ENCODE results near the gene CRIP3. TPM values are rescaled to one million over a fixed set of nuclear protein-coding genes. Genes with fewer than 3 reads are reported as not detected.

The CRIP3 gene
- total RNA-seq, 1 experiment from 2014 or later = 16.9 TPM

DNA sequence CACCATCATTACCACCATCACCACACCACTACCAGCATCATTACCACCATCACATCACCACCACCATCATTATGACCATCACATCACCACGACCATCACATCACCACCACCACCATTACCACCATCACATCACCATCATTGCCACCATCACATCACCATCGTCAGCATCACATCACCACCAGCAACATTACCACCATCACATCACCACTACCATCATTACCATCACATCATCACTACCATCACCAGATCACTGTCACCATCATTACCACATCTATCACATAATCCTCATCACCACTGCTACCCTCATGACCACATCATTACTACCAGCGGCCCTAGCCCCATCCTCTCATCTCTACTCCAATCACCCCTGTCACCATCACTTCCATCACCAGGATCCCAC is 14.1 kb downstream of the CRIP3 start:
- Histone ChIP-seq H3K27ac (ENCODE audit: insufficient read length, low read depth, low read length) (no peak overlapping the region), H3K23me2 (ENCODE audit: insufficient read length, low read depth, low read length, poor library complexity, severe bottlenecking) (no peaks in the 10 kb centered on the region), H2BK5ac (ENCODE audit: insufficient read length, low read length) (no peak overlapping the region), H3K79me2 (ENCODE audit: insufficient read depth, low read length) (no peaks in the 10 kb centered on the region), H2AFZ (ENCODE audit: low read length) (no peak overlapping the region), H3T11ph (ENCODE audit: low read length) (no peak overlapping the region), H4K5ac (ENCODE audit: insufficient read length, low read depth, low read length) (peak overlapping the region; percentile 13), H4K91ac (ENCODE audit: insufficient read length, low read depth, low read length) (no peak overlapping the region), H2BK120ac (ENCODE audit: low read depth, low read length, poor library complexity, severe bottlenecking) (no peak overlapping the region), H3K9ac (ENCODE audit: extremely low read depth, insufficient read length, low read length) (no peak overlapping the region), H3K9me3 (ENCODE audit: control insufficient read depth, low read depth, low read length) (no peaks in the 10 kb centered on the region), H3K14ac (ENCODE audit: insufficient read depth, low read length) (no peak overlapping the region), H3K27me3 (ENCODE audit: insufficient read depth, low read length) (no peaks in the 10 kb centered on the region), H2BK20ac (ENCODE audit: low read depth, low read length, poor library complexity, severe bottlenecking) (no peak overlapping the region), H3K4me2 (ENCODE audit: insufficient read depth, insufficient read length, low read length) (no peak overlapping the region), H3K23ac (ENCODE audit: insufficient read length, low read depth, low read length) (no peak overlapping the region), H4K8ac (replicated peaks; ENCODE audit: insufficient read length, low read depth, low read length) (no peak overlapping the region), H4K20me1 (ENCODE audit: control insufficient read depth, insufficient read depth, insufficient read length) (peaks cover 4% of the 10 kb centered on the region), H3K18ac (ENCODE audit: insufficient read length, low read depth, low read length) (no peak overlapping the region), H3K4me1 (ENCODE audit: insufficient read depth, low read length) (no peaks in the 10 kb centered on the region), H2BK12ac (ENCODE audit: insufficient read length, low read depth, low read length) (no peak overlapping the region), H2AK5ac (ENCODE audit: insufficient read length, low read length) (no peak overlapping the region), H3K56ac (ENCODE audit: insufficient read length, low read depth, low read length) (no peak overlapping the region), H2BK15ac (ENCODE audit: low read depth, low read length) (no peak overlapping the region), H3K79me1 (ENCODE audit: insufficient read depth, low read depth, low read length, poor library complexity, severe bottlenecking) (no peaks in the 10 kb centered on the region), H3K4ac (ENCODE audit: low read depth, low read length) (no peak overlapping the region)
- TF ChIP-seq, protein P1, sequence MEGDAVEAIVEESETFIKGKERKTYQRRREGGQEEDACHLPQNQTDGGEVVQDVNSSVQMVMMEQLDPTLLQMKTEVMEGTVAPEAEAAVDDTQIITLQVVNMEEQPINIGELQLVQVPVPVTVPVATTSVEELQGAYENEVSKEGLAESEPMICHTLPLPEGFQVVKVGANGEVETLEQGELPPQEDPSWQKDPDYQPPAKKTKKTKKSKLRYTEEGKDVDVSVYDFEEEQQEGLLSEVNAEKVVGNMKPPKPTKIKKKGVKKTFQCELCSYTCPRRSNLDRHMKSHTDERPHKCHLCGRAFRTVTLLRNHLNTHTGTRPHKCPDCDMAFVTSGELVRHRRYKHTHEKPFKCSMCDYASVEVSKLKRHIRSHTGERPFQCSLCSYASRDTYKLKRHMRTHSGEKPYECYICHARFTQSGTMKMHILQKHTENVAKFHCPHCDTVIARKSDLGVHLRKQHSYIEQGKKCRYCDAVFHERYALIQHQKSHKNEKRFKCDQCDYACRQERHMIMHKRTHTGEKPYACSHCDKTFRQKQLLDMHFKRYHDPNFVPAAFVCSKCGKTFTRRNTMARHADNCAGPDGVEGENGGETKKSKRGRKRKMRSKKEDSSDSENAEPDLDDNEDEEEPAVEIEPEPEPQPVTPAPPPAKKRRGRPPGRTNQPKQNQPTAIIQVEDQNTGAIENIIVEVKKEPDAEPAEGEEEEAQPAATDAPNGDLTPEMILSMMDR (conservative IDR thresholded peaks at IDR 0.05) = no peak
- H3K4me3 Mint-ChIP-seq = no peak overlapping the region
- no peaks in the 10 kb centered on the region for H3K36me3 Mint-ChIP-seq (ENCODE audit: insufficient read depth in 1 of 3, low read depth in 3 of 3)
- no peak for DNase-seq
- no CpG with 5 or more reads among the region's 3 CpGs for WGBS (ENCODE audit: extremely low coverage, insufficient read length, low lambda C conversion rate)
- H3K9me3 Mint-ChIP-seq = no peaks in the 10 kb centered on the region
- peaks cover 11% of the 10 kb centered on the region for H3K27me3 Mint-ChIP-seq (ENCODE audit: low read depth)
- H3K27ac Mint-ChIP-seq = no peak overlapping the region
- peaks cover 15% of the 10 kb centered on the region in 2 experiments for H3K4me1 Mint-ChIP-seq

Measured in H9 (cell line).